Lower leg skin (tissue), 4 donors: ENCODE data around the gene EGFLAM. TPM values are rescaled to one million over a fixed set of nuclear protein-coding genes. Genes with fewer than 3 reads are reported as not detected.

Source experiments
- DNase-seq, 2 donors: peaks; one replicate each; pipeline ENCODE4 v3.0.0-alpha.2; 2019; ENCODE audit warnings: low spot score in 2 of 2
- H3K4me3 ChIP-seq: fragments of 200-600 bp; sonication (generic); 2 replicates; pipeline ENCODE4 v1.5.1; 2017; ENCODE audit warnings: mild to moderate bottlenecking, low read depth; ENCODE audit not compliant: poor library complexity, severe bottlenecking
- CTCF ChIP-seq, 3 donors: fragments of 450-650 bp; IDR thresholded peaks; one replicate each; pipeline ENCODE4 v1.5.1; 2016; ENCODE audit warnings: antibody characterized with exemption in 3 of 3, mild to moderate bottlenecking in 3 of 3, moderate library complexity in 2 of 3
- POLR2A ChIP-seq, 2 donors: fragments of 450-650 bp; IDR thresholded peaks; one replicate each; pipeline ENCODE4 v1.6.1; 2016 to 2017; ENCODE audit warnings: antibody characterized with exemption in 2 of 2, mild to moderate bottlenecking in 1 of 2, moderate library complexity in 1 of 2
- WGBS, 2 donors: methylation state at CpG; one replicate each; pipeline ENCODE4 v1.1.5; 2018; 5-methylcytosine and 5-hydroxymethylcytosine counted together
- intact Hi-C: fragments of 100-400 bp; cut with DNase I; formaldehyde crosslinking; loops from one replicate; pipeline ENCODE4 v1.15.0; 2023; ENCODE audit warnings: low total_unique reads
- total RNA-seq, 4 donors: library from RNA; depleted of rRNA; stranded (reverse); fragments of >200 nt; gene quantifications; one replicate each; pipeline ENCODE4 v1.1.0, GENCODE V29; 2016

EGFLAM gene
- total RNA-seq, 4 donors from 2014 or later: 0.72 to 4.4 (median 2.7) TPM

- H3K4me3 ChIP-seq: no peak overlapping the region
- TF ChIP-seq POLR2A (IDR thresholded peaks at IDR 0.05) (no peak), CTCF (IDR thresholded peaks at IDR 0.05) (no peak)
- intact Hi-C loops: no loop called here
- DNase-seq: no peak
- WGBS, 2 donors: 51 to 55% methylated on average over 7 of the region's 7 CpGs
These were observed 204.7 kb downstream of the EGFLAM start for GRCh38 chr5:38462976-38463633.

GRCh38 chr5:38463634-38464521 is 205.5 kb downstream of the EGFLAM start:
- TF ChIP-seq CTCF (IDR thresholded peaks at IDR 0.05) (no peak), POLR2A (IDR thresholded peaks at IDR 0.05) (no peak)
- H3K4me3 ChIP-seq: no peak overlapping the region
- 45 to 48% methylated on average over 10 of the region's 10 CpGs for WGBS, 2 donors
- DNase-seq: no peak
- intact Hi-C loops: no loop called here

- WGBS, 2 donors: 57 to 70% methylated on average over 2 of the region's 2 CpGs
- no peak for TF ChIP-seq POLR2A (IDR thresholded peaks at IDR 0.05)
- no peak for TF ChIP-seq CTCF (IDR thresholded peaks at IDR 0.05)
These were observed 206.7 kb downstream of the EGFLAM start for GRCh38 chr5:38465061-38465460.

GRCh38 chr5:38465702-38466423 is 207.5 kb downstream of the EGFLAM start:
- intact Hi-C loops: no loop called here
- no peak for TF ChIP-seq POLR2A (IDR thresholded peaks at IDR 0.05)
- no peak for TF ChIP-seq CTCF (IDR thresholded peaks at IDR 0.05)
- 72 to 80% methylated on average over 9 of the region's 9 CpGs for WGBS, 2 donors
- no peak overlapping the region for H3K4me3 ChIP-seq
- no peak for DNase-seq

More at GRCh38 chr5:38465061-38465460, 206.7 kb downstream of the EGFLAM start:
- intact Hi-C loops: no loop called here
- H3K4me3 ChIP-seq: no peak overlapping the region
- DNase-seq: no peak

GRCh38 chr5:38466424-38467189 is 208.2 kb downstream of the EGFLAM start:
- TF ChIP-seq POLR2A (IDR thresholded peaks at IDR 0.05) (no peak), CTCF (IDR thresholded peaks at IDR 0.05) (no peak)
- DNase-seq: peak in 1 of 2 donors; percentile 95
- intact Hi-C loops: no loop called here
- 62 to 74% methylated on average over 24 of the region's 24 CpGs for WGBS, 2 donors
- H3K4me3 ChIP-seq: no peak overlapping the region
